ENCODE data around the gene SLC16A13. TPM values are rescaled to one million over a fixed set of nuclear protein-coding genes. Genes with fewer than 3 reads are reported as not detected.

The SLC16A13 gene
- total and polyA plus RNA-seq, 4 donors: 2.3 to 43.2 (median 29.9) TPM

DNA sequence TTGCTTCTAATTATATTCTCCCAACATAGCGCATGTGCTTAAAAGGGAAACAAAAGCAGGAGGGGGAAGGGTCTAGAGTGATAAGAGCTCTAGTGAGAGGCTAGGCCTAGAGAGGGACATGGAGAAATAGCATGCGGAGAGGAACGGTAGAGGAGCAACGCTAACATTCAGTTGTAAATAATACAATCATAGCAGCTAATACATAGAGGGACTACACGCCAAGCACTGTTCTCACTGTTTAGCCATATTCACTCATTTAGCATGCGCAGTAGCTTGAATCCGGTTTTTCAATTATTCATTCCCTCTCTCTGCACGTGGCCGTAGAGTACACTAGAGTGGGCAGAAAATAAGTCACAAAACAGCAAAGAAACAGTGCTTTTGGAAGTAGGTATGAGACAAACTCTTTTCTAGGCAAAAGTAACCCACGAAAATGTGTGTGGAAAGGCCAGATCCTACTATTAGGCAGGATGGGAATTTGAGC lies 41.7 kb upstream of the SLC16A13 start (continued):
- TF ChIP-seq JUND (IDR thresholded peaks at IDR 0.05) (no peak), FOXA1 (IDR thresholded peaks at IDR 0.05) (no peak), SP1 (IDR thresholded peaks at IDR 0.05) (no peak), HNF4G (IDR thresholded peaks at IDR 0.05) (no peak), RAD21 (IDR thresholded peaks at IDR 0.05) (no peak)
- TF ChIP-seq, protein P1, sequence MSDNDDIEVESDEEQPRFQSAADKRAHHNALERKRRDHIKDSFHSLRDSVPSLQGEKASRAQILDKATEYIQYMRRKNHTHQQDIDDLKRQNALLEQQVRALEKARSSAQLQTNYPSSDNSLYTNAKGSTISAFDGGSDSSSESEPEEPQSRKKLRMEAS (IDR thresholded peaks at IDR 0.05): no peak

- Histone ChIP-seq H3K27me3 (ENCODE audit: control insufficient read depth in 4 of 4, insufficient read depth in 4 of 4, low read length in 3 of 4) (no peaks in the 10 kb centered on the region), H3K36me3 (ENCODE audit: control insufficient read depth in 4 of 4, insufficient read depth in 3 of 4, low read depth in 1 of 4, low read length in 3 of 4) (peaks cover 2 to 13% (median 6%) of the 10 kb centered on the region in 4 donors), H3K4me1 (ENCODE audit: control insufficient read depth in 4 of 4, insufficient read depth in 4 of 4, low read length in 3 of 4) (peaks cover 2 to 10% (median 5%) of the 10 kb centered on the region in 4 donors), H3K9ac (ENCODE audit: low read depth in 1 of 2, low read length in 2 of 2) (no peak overlapping the region), H3K27ac (ENCODE audit: low read depth in 1 of 2, low read length in 2 of 2) (no peak overlapping the region), H3K4me3 (ENCODE audit: low read depth in 1 of 3, low read length in 3 of 3) (no peak overlapping the region), H3K9me3 (ENCODE audit: control insufficient read depth in 4 of 4, low read length in 3 of 4) (no peaks in the 10 kb centered on the region)
- no peak for DNase-seq (ENCODE audit: low spot score)
- 92% methylated on average over 9 of the region's 9 CpGs for WGBS
- no peak for TF ChIP-seq YY1 (IDR thresholded peaks at IDR 0.05)
- no peak for TF ChIP-seq GABPA (IDR thresholded peaks at IDR 0.05 in 1 of 2, conservative IDR thresholded peaks at IDR 0.05 in 1 of 2)
- TF ChIP-seq SP1 (IDR thresholded peaks at IDR 0.05): no peak
- no peak for TF ChIP-seq TAF1 (conservative IDR thresholded peaks at IDR 0.05)
- TF ChIP-seq HNF4A (conservative IDR thresholded peaks at IDR 0.05): no peak
- TF ChIP-seq NR2F2 (IDR thresholded peaks at IDR 0.05): no peak
- TF ChIP-seq, protein P1 (IDR thresholded peaks at IDR 0.05): no peak
- no peak for TF ChIP-seq RAD21 (IDR thresholded peaks at IDR 0.05)
- TF ChIP-seq FOXA1 (IDR thresholded peaks at IDR 0.05): no peak
- no peak for TF ChIP-seq RXRA (IDR thresholded peaks at IDR 0.05)
- TF ChIP-seq HNF4G (IDR thresholded peaks at IDR 0.05): no peak
- TF ChIP-seq ZBTB33 (IDR thresholded peaks at IDR 0.05): no peak
- TF ChIP-seq, protein P2, sequence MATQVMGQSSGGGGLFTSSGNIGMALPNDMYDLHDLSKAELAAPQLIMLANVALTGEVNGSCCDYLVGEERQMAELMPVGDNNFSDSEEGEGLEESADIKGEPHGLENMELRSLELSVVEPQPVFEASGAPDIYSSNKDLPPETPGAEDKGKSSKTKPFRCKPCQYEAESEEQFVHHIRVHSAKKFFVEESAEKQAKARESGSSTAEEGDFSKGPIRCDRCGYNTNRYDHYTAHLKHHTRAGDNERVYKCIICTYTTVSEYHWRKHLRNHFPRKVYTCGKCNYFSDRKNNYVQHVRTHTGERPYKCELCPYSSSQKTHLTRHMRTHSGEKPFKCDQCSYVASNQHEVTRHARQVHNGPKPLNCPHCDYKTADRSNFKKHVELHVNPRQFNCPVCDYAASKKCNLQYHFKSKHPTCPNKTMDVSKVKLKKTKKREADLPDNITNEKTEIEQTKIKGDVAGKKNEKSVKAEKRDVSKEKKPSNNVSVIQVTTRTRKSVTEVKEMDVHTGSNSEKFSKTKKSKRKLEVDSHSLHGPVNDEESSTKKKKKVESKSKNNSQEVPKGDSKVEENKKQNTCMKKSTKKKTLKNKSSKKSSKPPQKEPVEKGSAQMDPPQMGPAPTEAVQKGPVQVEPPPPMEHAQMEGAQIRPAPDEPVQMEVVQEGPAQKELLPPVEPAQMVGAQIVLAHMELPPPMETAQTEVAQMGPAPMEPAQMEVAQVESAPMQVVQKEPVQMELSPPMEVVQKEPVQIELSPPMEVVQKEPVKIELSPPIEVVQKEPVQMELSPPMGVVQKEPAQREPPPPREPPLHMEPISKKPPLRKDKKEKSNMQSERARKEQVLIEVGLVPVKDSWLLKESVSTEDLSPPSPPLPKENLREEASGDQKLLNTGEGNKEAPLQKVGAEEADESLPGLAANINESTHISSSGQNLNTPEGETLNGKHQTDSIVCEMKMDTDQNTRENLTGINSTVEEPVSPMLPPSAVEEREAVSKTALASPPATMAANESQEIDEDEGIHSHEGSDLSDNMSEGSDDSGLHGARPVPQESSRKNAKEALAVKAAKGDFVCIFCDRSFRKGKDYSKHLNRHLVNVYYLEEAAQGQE (IDR thresholded peaks at IDR 0.05): no peak
These were observed 41.1 kb upstream of the SLC16A13 start for GRCh38 chr17:6994666-6995256.

Data from liver (tissue), 9 donors.